VCaP (cell line): ENCODE results near the gene MMP26.

Experiments
- H3K27ac ChIP-seq: fragments of 450-650 bp; 2 replicates; pipeline ENCODE4 v1.5.1; 2017
- CTCF ChIP-seq: fragments of 450-650 bp; conservative IDR thresholded peaks from 2 replicates; pipeline ENCODE4 v1.5.1; 2017; ENCODE audit warnings: mild to moderate bottlenecking, moderate library complexity

MMP26 gene

GRCh38 chr11:4704054-4704789 lies at the start of gene MMP26:
Gene MMP26 (plus strand): TSS chr11:4704784.
- peak within 1 kb of the TSS; percentile 88 for H3K27ac ChIP-seq
- no peak for TF ChIP-seq CTCF

GRCh38 chr11:4658629-4659445 lies 45.7 kb upstream of the MMP26 start:
- TF ChIP-seq CTCF = no peak
- no peak overlapping the region for H3K27ac ChIP-seq

GRCh38 chr11:4662876-4663275 lies 41.7 kb upstream of the MMP26 start:
- H3K27ac ChIP-seq = no peak overlapping the region
- TF ChIP-seq CTCF = no peak

- no peak for TF ChIP-seq CTCF
- H3K27ac ChIP-seq = no peak overlapping the region
These were observed 40.4 kb upstream of the MMP26 start for GRCh38 chr11:4664183-4664582.

GRCh38 chr11:4664786-4665185 lies 39.8 kb upstream of the MMP26 start:
- no peak for TF ChIP-seq CTCF
- no peak overlapping the region for H3K27ac ChIP-seq

- no peak overlapping the region for H3K27ac ChIP-seq
- no peak for TF ChIP-seq CTCF
These were observed 39.2 kb upstream of the MMP26 start for GRCh38 chr11:4665424-4665823.

GRCh38 chr11:4671741-4672140 lies 32.8 kb upstream of the MMP26 start:
- no peak for TF ChIP-seq CTCF
- H3K27ac ChIP-seq = no peak overlapping the region
